Smooth muscle cell (in vitro differentiated cells): ENCODE data around the gene ACTRT2. TPM values are rescaled to one million over a fixed set of nuclear protein-coding genes. Genes with fewer than 3 reads are reported as not detected.

Source experiments
- DNase-seq: peaks from one replicate; lab custom pipeline; 2025; ENCODE audit not compliant: unreplicated experiment; lab: John Stamatoyannopoulos, UW
- H2AFZ ChIP-seq: fragments of 200-600 bp; sonication (generic); 2 replicates; pipeline ENCODE4 v1.6.0; 2016; ENCODE audit warnings: antibody characterized with exemption, low read depth, mild to moderate bottlenecking
- H3F3A ChIP-seq: fragments of 200-600 bp; sonication (generic); 2 replicates; pipeline ENCODE4 v1.6.0; 2017; ENCODE audit warnings: antibody characterized with exemption, low read depth
- H3K27ac ChIP-seq: fragments of 200-600 bp; sonication (generic); 2 replicates; pipeline ENCODE4 v1.5.1; 2016; ENCODE audit warnings: low read depth, mild to moderate bottlenecking
- H3K27me3 ChIP-seq: fragments of 200-600 bp; sonication (generic); 2 replicates; pipeline ENCODE4 v1.6.1; 2016; ENCODE audit warnings: low read depth, mild to moderate bottlenecking
- H3K36me3 ChIP-seq: fragments of 200-600 bp; sonication (generic); 2 replicates; pipeline ENCODE4 v1.5.1; 2016; ENCODE audit warnings: low read depth
- H3K4me1 ChIP-seq: fragments of 200-600 bp; sonication (generic); 2 replicates; pipeline ENCODE4 v1.5.1; 2016; ENCODE audit warnings: low read depth
- H3K4me2 ChIP-seq: fragments of 200-600 bp; sonication (generic); 2 replicates; pipeline ENCODE4 v1.6.0; 2016; ENCODE audit warnings: mild to moderate bottlenecking
- H3K4me3 ChIP-seq: fragments of 200-600 bp; sonication (generic); 2 replicates; pipeline ENCODE4 v1.5.1; 2016; ENCODE audit warnings: mild to moderate bottlenecking
- H3K79me2 ChIP-seq: fragments of 200-600 bp; sonication (generic); 2 replicates; pipeline ENCODE4 v1.6.0; 2016; ENCODE audit warnings: low read depth, mild to moderate bottlenecking
- H3K9ac ChIP-seq: fragments of 200-600 bp; sonication (generic); 2 replicates; pipeline ENCODE4 v1.6.0; 2016; ENCODE audit warnings: low read depth
- H3K9me3 ChIP-seq: fragments of 200-600 bp; sonication (generic); replicated peaks from 2 replicates; pipeline ENCODE4 v1.5.1; 2016; ENCODE audit warnings: low read depth
- H4K20me1 ChIP-seq: fragments of 200-600 bp; sonication (generic); 2 replicates; pipeline ENCODE4 v1.6.0; 2016; ENCODE audit warnings: low read depth
- WGBS: methylation state at CpG from one replicate; pipeline ENCODE4 v1.1.7; 2016; ENCODE audit warnings: low lambda C conversion rate; 5-methylcytosine and 5-hydroxymethylcytosine counted together
- polyA plus RNA-seq: library from polyadenylated mRNA; unstranded; fragments of >200 nt; fragmentation: Nextera tagmentation; extraction: Ambion mirVana; gene quantifications from 2 replicates; pipeline ENCODE4 v1.2.1, GENCODE V29; 2016
- total RNA-seq: library from RNA; depleted of rRNA; stranded (reverse); fragments of >200 nt; gene quantifications from 2 replicates; pipeline ENCODE4 v1.2.3, GENCODE V29; 2014
- TF ChIP-seq, protein P1 (sequence below): fragments of 200-600 bp; sonication (generic); IDR thresholded peaks from 2 replicates; pipeline ENCODE4 v1.5.1; 2017; ENCODE audit warnings: borderline replicate concordance, mild to moderate bottlenecking, antibody characterized with exemption; ENCODE audit not compliant: insufficient read depth, poor library complexity, severe bottlenecking

ACTRT2 gene
- total and polyA plus RNA-seq, 2 experiments from 2014 or later, result not detected

DNA sequence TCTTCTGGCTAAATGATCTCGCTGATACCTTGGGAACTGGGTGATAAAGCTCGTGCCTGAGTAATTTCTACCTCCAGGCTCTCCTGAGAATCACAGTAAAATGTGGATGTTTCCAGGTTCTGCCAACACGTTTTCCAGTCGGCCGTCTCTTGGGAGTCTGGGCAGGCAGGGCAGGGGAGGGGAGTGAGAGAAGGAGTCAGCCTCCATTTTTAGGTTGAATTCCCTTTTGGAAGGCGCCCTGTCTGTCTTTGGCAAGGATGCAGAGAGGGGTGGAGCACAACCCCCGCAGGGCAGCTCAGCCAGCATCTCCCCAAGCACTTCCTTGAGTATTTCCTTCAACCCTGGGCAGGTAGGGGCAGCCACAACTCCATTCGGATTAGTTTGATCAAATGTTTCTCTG, 15.5 kb upstream of the ACTRT2 start:
- Histone ChIP-seq H4K20me1 (no peaks in the 10 kb centered on the region), H3K4me1 (no peaks in the 10 kb centered on the region), H3K9me3 (no peaks in the 10 kb centered on the region), H3F3A (no peaks in the 10 kb centered on the region), H3K4me3 (no peak overlapping the region), H3K4me2 (no peak overlapping the region), H3K79me2 (no peaks in the 10 kb centered on the region), H3K27ac (no peak overlapping the region), H3K27me3 (no peaks in the 10 kb centered on the region), H2AFZ (no peak overlapping the region), H3K36me3 (no peaks in the 10 kb centered on the region), H3K9ac (no peak overlapping the region)
- 56% methylated on average over 8 of the region's 8 CpGs for whole genome bisulfite sequencing
- TF ChIP-seq, protein P1, sequence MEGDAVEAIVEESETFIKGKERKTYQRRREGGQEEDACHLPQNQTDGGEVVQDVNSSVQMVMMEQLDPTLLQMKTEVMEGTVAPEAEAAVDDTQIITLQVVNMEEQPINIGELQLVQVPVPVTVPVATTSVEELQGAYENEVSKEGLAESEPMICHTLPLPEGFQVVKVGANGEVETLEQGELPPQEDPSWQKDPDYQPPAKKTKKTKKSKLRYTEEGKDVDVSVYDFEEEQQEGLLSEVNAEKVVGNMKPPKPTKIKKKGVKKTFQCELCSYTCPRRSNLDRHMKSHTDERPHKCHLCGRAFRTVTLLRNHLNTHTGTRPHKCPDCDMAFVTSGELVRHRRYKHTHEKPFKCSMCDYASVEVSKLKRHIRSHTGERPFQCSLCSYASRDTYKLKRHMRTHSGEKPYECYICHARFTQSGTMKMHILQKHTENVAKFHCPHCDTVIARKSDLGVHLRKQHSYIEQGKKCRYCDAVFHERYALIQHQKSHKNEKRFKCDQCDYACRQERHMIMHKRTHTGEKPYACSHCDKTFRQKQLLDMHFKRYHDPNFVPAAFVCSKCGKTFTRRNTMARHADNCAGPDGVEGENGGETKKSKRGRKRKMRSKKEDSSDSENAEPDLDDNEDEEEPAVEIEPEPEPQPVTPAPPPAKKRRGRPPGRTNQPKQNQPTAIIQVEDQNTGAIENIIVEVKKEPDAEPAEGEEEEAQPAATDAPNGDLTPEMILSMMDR, result no peak
- no peak for DNase-seq

- no peaks in the 10 kb centered on the region for H3K36me3 ChIP-seq
- H2AFZ ChIP-seq, result no peak overlapping the region
- no peak for DNase-seq
- H3K9ac ChIP-seq, result no peak overlapping the region
- no peak overlapping the region for H3K4me3 ChIP-seq
- H3K27ac ChIP-seq, result no peak overlapping the region
- H3K27me3 ChIP-seq, result no peaks in the 10 kb centered on the region
- no peaks in the 10 kb centered on the region for H3K79me2 ChIP-seq
- H3K9me3 ChIP-seq, result no peaks in the 10 kb centered on the region
- H4K20me1 ChIP-seq, result no peaks in the 10 kb centered on the region
- no peaks in the 10 kb centered on the region for H3F3A ChIP-seq
- whole genome bisulfite sequencing, result 71% methylated on average over 4 of the region's 4 CpGs
- no peak overlapping the region for H3K4me2 ChIP-seq
- TF ChIP-seq, protein P1, result no peak
- H3K4me1 ChIP-seq, result no peaks in the 10 kb centered on the region
These were observed 13.7 kb upstream of the ACTRT2 start for GRCh38 chr1:3007298-3008147.

- no peak overlapping the region for H3K4me3 ChIP-seq
- TF ChIP-seq, protein P1, result no peak
- no peaks in the 10 kb centered on the region for H4K20me1 ChIP-seq
- no peak for DNase-seq
- 84% methylated on average over 6 of the region's 6 CpGs for WGBS
- no peak overlapping the region for H3K9ac ChIP-seq
- H3K36me3 ChIP-seq, result no peaks in the 10 kb centered on the region
- H3K9me3 ChIP-seq, result no peaks in the 10 kb centered on the region
- H2AFZ ChIP-seq, result no peak overlapping the region
- no peak overlapping the region for H3K27ac ChIP-seq
- H3K27me3 ChIP-seq, result no peaks in the 10 kb centered on the region
- no peaks in the 10 kb centered on the region for H3K4me1 ChIP-seq
- no peaks in the 10 kb centered on the region for H3K79me2 ChIP-seq
- no peaks in the 10 kb centered on the region for H3F3A ChIP-seq
- H3K4me2 ChIP-seq, result no peak overlapping the region
These were observed 12.2 kb upstream of the ACTRT2 start for GRCh38 chr1:3009021-3009420.

DNA sequence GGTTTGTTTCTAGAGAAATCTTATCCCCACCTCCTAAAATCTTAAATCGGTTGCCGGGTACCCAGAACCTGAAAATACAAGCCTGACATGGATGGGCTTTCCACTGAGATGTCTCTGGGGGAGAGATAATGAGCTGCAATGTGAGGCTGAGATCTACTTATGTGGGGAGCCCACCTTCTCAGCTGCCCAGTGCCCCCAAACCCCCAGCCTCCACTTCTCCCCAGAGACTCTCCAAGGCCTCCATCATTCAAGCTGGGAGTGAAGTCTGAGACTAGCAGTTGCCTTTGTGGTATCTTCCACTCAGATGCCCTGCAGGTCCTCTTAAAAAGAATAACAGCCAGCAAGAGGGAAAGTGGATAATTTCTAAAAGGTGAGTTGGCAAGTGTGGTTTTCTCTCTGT, 11.7 kb upstream of the ACTRT2 start:
- 90% methylated on average over 2 of the region's 2 CpGs for WGBS
- H3F3A ChIP-seq, result no peaks in the 10 kb centered on the region
- H3K27me3 ChIP-seq, result no peaks in the 10 kb centered on the region
- H3K79me2 ChIP-seq, result no peaks in the 10 kb centered on the region
- no peak for DNase-seq
- H3K9ac ChIP-seq, result no peak overlapping the region
- H3K4me3 ChIP-seq, result no peak overlapping the region
- H2AFZ ChIP-seq, result no peak overlapping the region
- H3K9me3 ChIP-seq, result no peaks in the 10 kb centered on the region
- H3K4me1 ChIP-seq, result no peaks in the 10 kb centered on the region
- no peaks in the 10 kb centered on the region for H4K20me1 ChIP-seq
- H3K4me2 ChIP-seq, result no peak overlapping the region
- TF ChIP-seq, protein P1, result no peak
- no peak overlapping the region for H3K27ac ChIP-seq
- no peaks in the 10 kb centered on the region for H3K36me3 ChIP-seq
